HepG2 (cell line): Measurements from ENCODE around the gene KIRREL2.

ENCODE experiments used
- FIP1L1 ChIP-seq: fragments of 200-400 bp; formaldehyde crosslinking; IDR thresholded peaks from 2 replicates; pipeline ENCODE4 v1.6.1; 2018; ENCODE audit warnings: low read depth, mild to moderate bottlenecking, low read length, moderate library complexity, borderline replicate concordance; ENCODE audit not compliant: insufficient read depth
- POLR2AphosphoS2 ChIP-seq: IDR thresholded peaks from 2 replicates; pipeline ENCODE4 v1.6.1; 2011; ENCODE audit warnings: low read depth, low read length, improper control_type of control experiment
- POLR2AphosphoS5 ChIP-seq: IDR thresholded peaks from 2 replicates; pipeline ENCODE4 v1.6.1; 2012; ENCODE audit warnings: low read depth, low read length
- SPEN ChIP-seq: sonication (generic); formaldehyde crosslinking; IDR thresholded peaks from 2 replicates; pipeline ENCODE4 v1.5.1; 2020; ENCODE audit warnings: low read depth, mild to moderate bottlenecking, missing genetic modification reagents
- ZNF431 ChIP-seq: sonication (generic); formaldehyde crosslinking; IDR thresholded peaks from 2 replicates; pipeline ENCODE4 v1.9.0; 2022; ENCODE audit warnings: missing genetic modification reagents, low read depth, mild to moderate bottlenecking, borderline replicate concordance
- ZNF510 ChIP-seq: sonication (generic); formaldehyde crosslinking; IDR thresholded peaks from 2 replicates; pipeline ENCODE4 v1.4.0; 2020; ENCODE audit warnings: low read depth, mild to moderate bottlenecking, missing genetic modification reagents
- ZNF549 ChIP-seq: sonication (generic); formaldehyde crosslinking; IDR thresholded peaks from 2 replicates; pipeline ENCODE4 v1.5.0; 2020; ENCODE audit warnings: missing genetic modification reagents
- TF ChIP-seq, protein P1 (sequence below): sonication (generic); formaldehyde crosslinking; IDR thresholded peaks from 2 replicates; pipeline ENCODE4 v1.8.1; 2022; ENCODE audit warnings: low read depth, mild to moderate bottlenecking, missing genetic modification reagents
- TF ChIP-seq, protein P2 (sequence below): sonication (generic); formaldehyde crosslinking; IDR thresholded peaks from 2 replicates; pipeline ENCODE4 v1.5.0; 2020; ENCODE audit warnings: mild to moderate bottlenecking, missing genetic modification reagents, moderate library complexity
- TF ChIP-seq, protein P3 (sequence below): sonication (generic); formaldehyde crosslinking; IDR thresholded peaks from 2 replicates; pipeline ENCODE4 v1.4.0; 2020; ENCODE audit warnings: missing genetic modification reagents

DNA sequence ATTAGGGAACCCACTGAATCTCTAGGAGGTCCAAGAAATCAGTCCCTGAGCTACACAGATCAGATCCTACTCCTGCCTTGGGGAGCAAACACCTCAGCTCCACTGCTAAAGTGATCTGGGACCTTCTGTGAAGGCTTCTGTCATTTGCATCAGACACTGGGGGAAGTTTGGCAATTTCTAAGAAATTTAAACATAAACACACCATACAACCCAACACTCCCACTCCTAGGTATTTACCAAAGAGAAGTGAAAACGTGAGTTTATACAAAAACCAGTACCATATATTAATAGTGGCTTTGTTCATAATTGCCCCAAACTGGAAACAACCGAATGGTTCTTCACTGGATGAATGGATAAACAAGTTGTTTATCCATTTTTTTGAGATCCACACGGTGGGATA is 58.7 kb downstream of the KIRREL2 start:
- TF ChIP-seq ZNF549 (CRISPR knock-in tag) = no peak
- TF ChIP-seq, protein P1, sequence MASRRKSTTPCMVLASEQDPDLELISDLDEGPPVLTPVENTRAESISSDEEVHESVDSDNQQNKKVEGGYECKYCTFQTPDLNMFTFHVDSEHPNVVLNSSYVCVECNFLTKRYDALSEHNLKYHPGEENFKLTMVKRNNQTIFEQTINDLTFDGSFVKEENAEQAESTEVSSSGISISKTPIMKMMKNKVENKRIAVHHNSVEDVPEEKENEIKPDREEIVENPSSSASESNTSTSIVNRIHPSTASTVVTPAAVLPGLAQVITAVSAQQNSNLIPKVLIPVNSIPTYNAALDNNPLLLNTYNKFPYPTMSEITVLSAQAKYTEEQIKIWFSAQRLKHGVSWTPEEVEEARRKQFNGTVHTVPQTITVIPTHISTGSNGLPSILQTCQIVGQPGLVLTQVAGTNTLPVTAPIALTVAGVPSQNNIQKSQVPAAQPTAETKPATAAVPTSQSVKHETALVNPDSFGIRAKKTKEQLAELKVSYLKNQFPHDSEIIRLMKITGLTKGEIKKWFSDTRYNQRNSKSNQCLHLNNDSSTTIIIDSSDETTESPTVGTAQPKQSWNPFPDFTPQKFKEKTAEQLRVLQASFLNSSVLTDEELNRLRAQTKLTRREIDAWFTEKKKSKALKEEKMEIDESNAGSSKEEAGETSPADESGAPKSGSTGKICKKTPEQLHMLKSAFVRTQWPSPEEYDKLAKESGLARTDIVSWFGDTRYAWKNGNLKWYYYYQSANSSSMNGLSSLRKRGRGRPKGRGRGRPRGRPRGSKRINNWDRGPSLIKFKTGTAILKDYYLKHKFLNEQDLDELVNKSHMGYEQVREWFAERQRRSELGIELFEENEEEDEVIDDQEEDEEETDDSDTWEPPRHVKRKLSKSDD (CRISPR knock-in tag) = no peak
- no peak for TF ChIP-seq POLR2AphosphoS2
- TF ChIP-seq FIP1L1 = no peak
- TF ChIP-seq, protein P2, sequence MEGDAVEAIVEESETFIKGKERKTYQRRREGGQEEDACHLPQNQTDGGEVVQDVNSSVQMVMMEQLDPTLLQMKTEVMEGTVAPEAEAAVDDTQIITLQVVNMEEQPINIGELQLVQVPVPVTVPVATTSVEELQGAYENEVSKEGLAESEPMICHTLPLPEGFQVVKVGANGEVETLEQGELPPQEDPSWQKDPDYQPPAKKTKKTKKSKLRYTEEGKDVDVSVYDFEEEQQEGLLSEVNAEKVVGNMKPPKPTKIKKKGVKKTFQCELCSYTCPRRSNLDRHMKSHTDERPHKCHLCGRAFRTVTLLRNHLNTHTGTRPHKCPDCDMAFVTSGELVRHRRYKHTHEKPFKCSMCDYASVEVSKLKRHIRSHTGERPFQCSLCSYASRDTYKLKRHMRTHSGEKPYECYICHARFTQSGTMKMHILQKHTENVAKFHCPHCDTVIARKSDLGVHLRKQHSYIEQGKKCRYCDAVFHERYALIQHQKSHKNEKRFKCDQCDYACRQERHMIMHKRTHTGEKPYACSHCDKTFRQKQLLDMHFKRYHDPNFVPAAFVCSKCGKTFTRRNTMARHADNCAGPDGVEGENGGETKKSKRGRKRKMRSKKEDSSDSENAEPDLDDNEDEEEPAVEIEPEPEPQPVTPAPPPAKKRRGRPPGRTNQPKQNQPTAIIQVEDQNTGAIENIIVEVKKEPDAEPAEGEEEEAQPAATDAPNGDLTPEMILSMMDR = no peak
- no peak for TF ChIP-seq ZNF510 (CRISPR knock-in tag)
- TF ChIP-seq SPEN = no peak
- TF ChIP-seq, protein P3, sequence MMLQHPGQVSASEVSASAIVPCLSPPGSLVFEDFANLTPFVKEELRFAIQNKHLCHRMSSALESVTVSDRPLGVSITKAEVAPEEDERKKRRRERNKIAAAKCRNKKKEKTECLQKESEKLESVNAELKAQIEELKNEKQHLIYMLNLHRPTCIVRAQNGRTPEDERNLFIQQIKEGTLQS = no peak
- no peak for TF ChIP-seq POLR2AphosphoS5
- no peak for TF ChIP-seq ZNF431
